Liver (tissue), 9 donors: ENCODE data around the gene CDC26. TPM values are rescaled to one million over a fixed set of nuclear protein-coding genes. Genes with fewer than 3 reads are reported as not detected.

Source experiments
- DNase-seq: peaks from one replicate; pipeline ENCODE4 v3.0.0-alpha.2; 2017; ENCODE audit warnings: low spot score
- H3K27ac ChIP-seq, 2 donors: one replicate each; pipeline ENCODE4 v1.7.0; 2013; ENCODE audit warnings: inconsistent platforms in 2 of 2, low read length in 2 of 2, control low read depth in 1 of 2, low read depth in 1 of 2, mild to moderate bottlenecking in 1 of 2
- H3K27me3 ChIP-seq, 4 donors: one replicate each; pipeline versions ENCODE4 v1.6.1 to v1.7.0; 2013; ENCODE audit warnings: low read length in 3 of 4, inconsistent platforms in 1 of 4, mild to moderate bottlenecking in 1 of 4, moderate library complexity in 1 of 4; ENCODE audit not compliant: control insufficient read depth in 4 of 4, insufficient read depth in 4 of 4
- H3K36me3 ChIP-seq, 4 donors: one replicate each; pipeline versions ENCODE4 v1.6.1 to v1.7.0; 2013; ENCODE audit warnings: low read length in 3 of 4, mild to moderate bottlenecking in 3 of 4, low read depth in 1 of 4, moderate library complexity in 1 of 4; ENCODE audit not compliant: control insufficient read depth in 4 of 4, insufficient read depth in 3 of 4
- H3K4me1 ChIP-seq, 4 donors: one replicate each; pipeline versions ENCODE4 v1.6.1 to v1.7.0; 2013; ENCODE audit warnings: low read length in 3 of 4, mild to moderate bottlenecking in 3 of 4, moderate library complexity in 1 of 4; ENCODE audit not compliant: control insufficient read depth in 4 of 4, insufficient read depth in 4 of 4
- H3K4me3 ChIP-seq, 3 donors: one replicate each; pipeline versions ENCODE4 v1.6.1 to v1.7.0; 2013; ENCODE audit warnings: low read length in 3 of 3, control low read depth in 1 of 3, low read depth in 1 of 3, mild to moderate bottlenecking in 1 of 3
- H3K9ac ChIP-seq, 2 donors: one replicate each; pipeline ENCODE4 v1.7.0; 2013; ENCODE audit warnings: low read length in 2 of 2, mild to moderate bottlenecking in 2 of 2, moderate library complexity in 2 of 2, control low read depth in 1 of 2, low read depth in 1 of 2
- H3K9me3 ChIP-seq, 4 donors: one replicate each; pipeline versions ENCODE4 v1.6.1 to v1.7.0; 2013; ENCODE audit warnings: low read length in 3 of 4; ENCODE audit not compliant: control insufficient read depth in 4 of 4
- ATF3 ChIP-seq: IDR thresholded peaks from 2 replicates; pipeline ENCODE4 v1.6.1; 2016; ENCODE audit warnings: antibody characterized with exemption
- CTCF ChIP-seq: fragments of 150-350 bp; IDR thresholded peaks from 2 replicates; pipeline ENCODE4 v1.5.1; 2017; ENCODE audit warnings: improper control_type of control experiment, low read depth, low read length; ENCODE audit not compliant: missing input control
- EGR1 ChIP-seq, 2 donors: IDR thresholded peaks; 2 replicates each; pipeline ENCODE4 v1.6.1; 2016 to 2018; ENCODE audit warnings: antibody characterized with exemption in 2 of 2, low read depth in 2 of 2
- FOXA1 ChIP-seq: IDR thresholded peaks from 2 replicates; pipeline ENCODE4 v1.6.1; 2016; ENCODE audit warnings: antibody characterized with exemption
- FOXA2 ChIP-seq: IDR thresholded peaks from 2 replicates; pipeline ENCODE4 v1.6.1; 2016; ENCODE audit warnings: antibody characterized with exemption
- GABPA ChIP-seq, 2 donors: IDR thresholded peaks in 1 of 2; conservative IDR thresholded peaks in 1 of 2; 2 replicates each; pipeline ENCODE4 v1.6.1; 2016; ENCODE audit warnings: antibody characterized with exemption in 2 of 2, mild to moderate bottlenecking in 1 of 2, moderate library complexity in 1 of 2
- HNF4A ChIP-seq, 2 donors: conservative IDR thresholded peaks; 2 replicates each; pipeline ENCODE4 v1.6.1; 2016; ENCODE audit warnings: antibody characterized with exemption in 2 of 2, mild to moderate bottlenecking in 2 of 2
- HNF4G ChIP-seq: IDR thresholded peaks from 2 replicates; pipeline ENCODE4 v1.6.1; 2016; ENCODE audit warnings: antibody characterized with exemption
- JUND ChIP-seq, 2 donors: IDR thresholded peaks; 2 replicates each; pipeline ENCODE4 v1.6.1; 2016; ENCODE audit warnings: antibody characterized with exemption in 2 of 2
- MAX ChIP-seq: IDR thresholded peaks from 2 replicates; pipeline ENCODE4 v1.6.1; 2016; ENCODE audit warnings: antibody characterized with exemption
- NR2F2 ChIP-seq: IDR thresholded peaks from 2 replicates; pipeline ENCODE4 v1.6.1; 2016; ENCODE audit warnings: antibody characterized with exemption
- RAD21 ChIP-seq, 2 donors: IDR thresholded peaks; 2 replicates each; pipeline ENCODE4 v1.6.1; 2016; ENCODE audit warnings: antibody characterized with exemption in 2 of 2, mild to moderate bottlenecking in 2 of 2
- REST ChIP-seq: IDR thresholded peaks from 2 replicates; pipeline ENCODE4 v1.6.1; 2016; ENCODE audit warnings: antibody characterized with exemption, mild to moderate bottlenecking
- RXRA ChIP-seq, 2 donors: IDR thresholded peaks; 2 replicates each; pipeline ENCODE4 v1.6.1; 2017 to 2018; ENCODE audit warnings: antibody characterized with exemption in 2 of 2, mild to moderate bottlenecking in 1 of 2
- SP1 ChIP-seq: IDR thresholded peaks from 2 replicates; pipeline ENCODE4 v1.6.1; 2018; ENCODE audit warnings: antibody characterized with exemption, mild to moderate bottlenecking
- TAF1 ChIP-seq: conservative IDR thresholded peaks from 2 replicates; pipeline ENCODE4 v1.6.1; 2016; ENCODE audit warnings: antibody characterized with exemption, mild to moderate bottlenecking
- YY1 ChIP-seq: IDR thresholded peaks from 2 replicates; pipeline ENCODE4 v1.6.1; 2016; ENCODE audit warnings: antibody characterized with exemption, mild to moderate bottlenecking
- ZBTB33 ChIP-seq: IDR thresholded peaks from 2 replicates; pipeline ENCODE4 v1.6.1; 2016; ENCODE audit warnings: antibody characterized with exemption
- WGBS: extraction: QIAGEN DNeasy Blood & Tissue Kit; methylation state at CpG from one replicate; pipeline ENCODE4 v1.1.7; 2013; 5-methylcytosine and 5-hydroxymethylcytosine counted together
- polyA plus RNA-seq, 2 donors: library from polyadenylated mRNA; stranded (reverse) in 1 of 2; unstranded in 1 of 2; fragments of 200-250 nt in 1 of 2; fragments of >200 nt in 1 of 2; fragmentation: Nextera tagmentation in 1 of 2; extraction: Ambion mirVana in 1 of 2; gene quantifications; one replicate each; pipeline versions ENCODE4 v1.2.1 to v1.2.3, GENCODE V29; 2013 to 2015
- total RNA-seq, 2 donors: library from RNA; depleted of rRNA; stranded (reverse); fragments of >200 nt; gene quantifications; one replicate each; pipeline ENCODE4 v1.2.3, GENCODE V29; 2014
- donor health status: healthy.
- donor health status: healthy.
- donor health status: healthy.
- donor health status: healthy.
- donor health status: healthy.

CDC26 gene
- total RNA-seq (10 to 100 TPM; 12.5 to 16.7 TPM), polyA plus RNA-seq (10 to 100 TPM; 25.9 to 38.9 TPM)

GRCh38 chr9:113275157-113276131 lies at the start of gene CDC26, which contains the start of gene PRPF4:
CDC26 (minus strand) TSS chr9:113275572; CDS start chr9:113272507, 3,065 bp downstream.
PRPF4 (plus strand) TSS chr9:113275658; CDS start chr9:113275744, 86 bp downstream.
- Histone ChIP-seq H3K4me3 (peak within 1 kb of the TSS; percentile 77 to 97 (median 94)), H3K9me3 (no peaks in the 10 kb centered on the region), H3K9ac (peak within 1 kb of the TSS; percentile 97 to 98), H3K27ac (peak within 1 kb of the TSS; percentile 88 to 97), H3K4me1 (peaks cover 4 to 30% (median 19%) of the 10 kb centered on the region in 4 donors), H3K27me3 (no peaks in the 10 kb centered on the region), H3K36me3 (peaks cover 13 to 32% (median 29%) of the 10 kb centered on the region in 4 donors)
- DNase-seq: peak; percentile 96
- WGBS: under 1% methylated on average over 63 of the region's 63 CpGs
- peak; percentile 49 to 63 for TF ChIP-seq HNF4A (conservative IDR thresholded peaks at IDR 0.05)
- TF ChIP-seq ATF3: peak; percentile 24
- peak in 1 of 2 donors; percentile 47 for TF ChIP-seq RAD21 (IDR thresholded peaks at IDR 0.05)
- TF ChIP-seq SP1: peak; percentile 74
- TF ChIP-seq EGR1 (IDR thresholded peaks at IDR 0.05; ENCODE audit: low read depth in 2 of 2): peak; percentile 89 to 98
- peak; percentile 94 to 96 for TF ChIP-seq RXRA (IDR thresholded peaks at IDR 0.05)
- peak; percentile 20 for TF ChIP-seq TAF1
- no peak for TF ChIP-seq CTCF
- TF ChIP-seq YY1: peak; percentile 98
- peak; percentile 97 for TF ChIP-seq ZBTB33
- TF ChIP-seq MAX: peak; percentile 86
- no peak for TF ChIP-seq HNF4G
- peak; percentile 8 for TF ChIP-seq FOXA1
- peak; percentile 93 for TF ChIP-seq NR2F2
- peak; percentile 89 to 98 for TF ChIP-seq GABPA (IDR thresholded peaks at IDR 0.05 in 1 of 2, conservative IDR thresholded peaks at IDR 0.05 in 1 of 2)
- TF ChIP-seq JUND (IDR thresholded peaks at IDR 0.05): peak; percentile 57 to 74
- TF ChIP-seq REST: peak; percentile 83
- TF ChIP-seq FOXA2: no peak
